HG02759 (cell line): ENCODE measurements around the gene EXOC4.
"Not testable (repeated sequence)": the region's sequence is repeated elsewhere in the genome, so short reads cannot be mapped to it uniquely, and the experiment has no call there.

ENCODE experiments used
- ATAC-seq: cut with Tn5 transposase; IDR thresholded peaks from one replicate; pipeline ENCODE4 v1.9.1; 2021; ENCODE audit warnings: mild to moderate bottlenecking, moderate library complexity; ENCODE audit not compliant: unreplicated experiment

The EXOC4 gene

DNA sequence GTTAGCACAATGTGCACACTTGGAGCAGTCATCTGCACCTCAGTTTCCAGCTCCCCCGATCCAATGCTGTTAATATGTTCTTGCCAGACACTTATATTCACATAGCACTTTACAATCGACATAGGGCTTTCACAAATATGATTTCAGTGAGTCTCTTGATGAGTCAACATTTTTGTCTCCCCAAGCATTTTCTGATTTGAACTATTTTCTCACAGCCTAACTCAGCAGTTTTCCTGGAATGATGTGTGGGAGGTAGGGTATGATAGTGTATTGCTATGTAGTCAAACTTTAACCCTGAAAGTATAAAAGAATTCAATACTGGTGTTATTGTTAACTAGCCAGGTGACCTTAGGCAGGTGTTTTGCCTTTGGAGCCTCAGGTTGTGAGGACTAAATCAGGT lies 791.8 kb downstream of the EXOC4 start:
- no peak for ATAC-seq

DNA sequence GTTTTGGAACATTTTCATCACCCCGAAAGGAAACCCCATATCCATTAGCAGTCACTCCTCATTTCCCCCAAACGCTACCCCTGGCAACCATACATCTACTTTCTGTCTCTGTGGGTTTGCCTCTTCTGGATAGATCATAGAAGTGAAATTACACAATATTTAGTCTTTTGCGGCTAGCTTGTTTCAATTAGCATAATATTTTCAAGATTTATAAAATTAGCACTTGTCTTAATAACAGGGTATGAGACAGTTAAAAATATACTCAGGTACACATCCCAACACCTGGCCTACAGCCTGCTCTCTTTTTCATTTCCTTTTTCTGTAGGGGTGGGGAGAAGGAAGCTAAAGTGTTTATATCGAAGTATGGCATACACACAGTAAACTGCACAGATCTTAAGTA lies 792.8 kb downstream of the EXOC4 start:
- no peak for ATAC-seq

DNA sequence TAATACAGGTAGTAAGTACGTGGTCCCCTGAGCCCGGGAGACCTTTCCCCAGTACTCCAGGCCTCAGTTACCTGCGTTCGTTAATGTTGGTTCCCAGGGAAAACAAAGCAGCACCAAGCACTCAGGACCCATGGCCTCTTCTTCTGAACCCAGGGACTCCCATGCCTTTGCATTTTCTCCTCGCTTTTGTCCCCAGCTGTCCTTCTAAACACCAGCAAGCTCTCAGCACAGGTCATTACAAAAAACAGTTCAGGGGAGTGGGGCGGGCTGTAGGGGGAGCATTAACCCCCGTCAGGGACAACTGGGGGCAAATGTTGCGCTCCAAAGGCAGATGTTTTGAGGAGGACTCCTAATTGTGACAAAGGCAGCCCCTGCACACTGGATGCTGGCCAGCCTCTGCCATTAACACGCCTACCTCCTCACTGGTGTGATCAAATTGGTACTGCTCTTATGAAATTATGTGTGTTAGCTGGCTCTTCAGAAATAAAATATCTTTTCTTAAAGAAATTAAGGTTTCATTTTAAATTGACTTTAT lies 793.8 kb downstream of the EXOC4 start:
- ATAC-seq, result no peak

DNA sequence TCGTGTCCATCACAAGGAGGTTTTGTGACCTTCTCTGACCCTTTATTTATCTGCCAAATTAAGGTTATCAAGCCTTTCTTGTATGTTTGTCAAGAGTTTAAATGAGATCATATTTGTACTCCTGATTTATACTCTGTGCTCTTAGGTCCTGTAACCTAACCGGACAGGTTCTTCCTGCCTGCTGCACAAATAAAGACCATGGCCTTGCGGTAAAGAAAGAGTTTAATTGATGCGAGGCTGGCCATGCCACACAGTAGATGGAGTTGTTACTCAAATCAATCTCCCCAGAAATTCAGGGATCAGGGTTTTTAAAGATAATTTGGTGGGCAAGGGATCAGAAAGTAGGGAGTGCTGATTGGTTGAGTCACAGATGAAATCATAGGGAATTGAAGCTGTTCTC lies 794.8 kb downstream of the EXOC4 start:
- no peak for ATAC-seq

DNA sequence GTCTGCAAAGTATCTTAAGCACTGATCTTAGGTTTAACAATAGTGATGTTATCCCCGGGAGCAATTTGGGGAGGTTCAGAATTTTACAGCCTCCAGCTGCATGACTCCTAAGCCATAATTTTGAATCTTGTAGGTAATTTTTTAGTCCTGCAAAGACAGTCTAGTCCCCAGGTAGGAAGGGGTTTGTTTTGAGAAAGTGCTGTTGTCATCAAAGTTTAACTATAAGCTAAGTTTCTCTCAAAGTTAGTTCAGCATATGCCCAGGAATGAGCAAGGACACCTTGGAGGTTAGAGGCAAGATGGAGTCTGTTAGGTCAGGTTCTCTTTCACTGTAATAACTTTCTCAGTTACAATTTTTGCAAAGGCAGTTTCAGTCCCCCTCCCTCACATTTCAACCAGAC lies 795.3 kb downstream of the EXOC4 start:
- no peak for ATAC-seq

DNA sequence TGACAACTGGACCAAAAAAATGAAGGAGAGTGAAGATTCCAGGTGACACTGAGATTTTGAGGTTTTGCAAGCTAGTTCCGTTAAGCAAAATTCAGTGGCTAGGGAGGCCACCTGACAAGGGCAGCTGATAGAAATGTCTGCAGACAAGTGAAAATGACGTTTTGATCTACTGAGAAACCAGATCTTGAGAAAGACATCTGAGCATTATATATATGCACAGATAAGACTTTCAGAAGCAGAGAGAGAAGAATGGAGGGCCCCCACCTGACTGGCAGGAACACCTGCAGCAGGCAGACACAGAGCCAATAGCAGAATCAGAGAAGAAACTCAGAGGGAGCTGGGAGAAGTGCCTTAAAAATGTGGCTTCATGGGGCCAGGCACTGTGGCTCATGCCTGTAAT lies 798.1 kb downstream of the EXOC4 start:
- ATAC-seq, result no peak

DNA sequence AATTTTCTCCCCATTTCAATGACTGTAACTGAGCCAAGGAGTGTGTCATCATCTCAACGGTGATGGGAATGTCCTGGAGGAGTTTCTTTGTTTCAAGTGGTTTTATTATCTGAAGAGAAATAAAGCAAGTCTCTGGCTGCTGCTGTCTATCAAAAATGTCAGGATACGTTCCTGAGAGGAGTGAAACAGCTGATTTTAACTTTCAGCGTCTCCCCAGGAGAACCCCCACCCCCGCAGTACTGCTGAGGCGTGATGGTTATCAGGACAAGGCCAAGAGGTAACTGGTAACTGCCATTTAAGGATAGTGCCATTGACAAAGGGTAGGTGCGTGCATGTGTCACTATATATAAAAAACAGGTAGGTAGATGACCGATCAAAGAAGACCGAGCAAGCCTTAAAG lies 803.9 kb downstream of the EXOC4 start:
- no peak for ATAC-seq

DNA sequence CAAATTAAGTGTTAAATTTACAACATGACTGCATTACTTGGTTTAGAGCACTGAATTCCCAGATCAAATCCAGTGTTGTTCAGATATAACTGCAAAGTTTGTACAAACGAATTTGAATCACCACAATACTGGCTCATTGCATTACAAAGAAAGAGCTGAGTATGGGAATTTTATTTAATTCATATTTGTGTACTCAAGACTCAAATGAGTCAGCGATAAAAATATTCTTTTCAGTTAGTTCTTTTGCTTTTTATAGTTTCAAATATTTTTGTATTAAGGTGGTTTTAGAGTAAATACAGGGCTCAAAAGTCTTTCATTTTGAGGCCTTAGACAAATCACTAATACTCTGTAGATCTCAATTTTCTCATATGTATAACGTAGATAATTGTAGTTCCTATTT lies 805.6 kb downstream of the EXOC4 start:
- ATAC-seq, result no peak

DNA sequence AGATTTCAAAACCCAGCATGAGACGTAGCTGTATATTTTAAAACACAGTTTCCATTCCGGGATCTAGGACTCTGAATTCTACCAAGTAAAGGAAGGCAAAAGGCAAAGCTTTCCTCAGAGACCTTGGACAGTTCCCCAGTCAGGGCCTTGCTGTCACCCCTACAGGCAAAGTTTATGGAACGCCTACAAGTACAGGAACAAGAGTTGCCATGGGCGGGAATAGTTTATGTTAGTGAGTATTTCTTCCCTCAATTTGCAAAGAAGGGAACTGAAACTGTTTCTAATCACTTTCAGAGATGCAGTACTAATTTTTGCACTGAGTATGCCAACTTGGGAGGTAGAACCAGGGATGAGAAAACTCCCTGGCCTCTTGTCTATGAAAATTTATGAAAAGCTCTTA lies 806.1 kb downstream of the EXOC4 start:
- no peak for ATAC-seq

DNA sequence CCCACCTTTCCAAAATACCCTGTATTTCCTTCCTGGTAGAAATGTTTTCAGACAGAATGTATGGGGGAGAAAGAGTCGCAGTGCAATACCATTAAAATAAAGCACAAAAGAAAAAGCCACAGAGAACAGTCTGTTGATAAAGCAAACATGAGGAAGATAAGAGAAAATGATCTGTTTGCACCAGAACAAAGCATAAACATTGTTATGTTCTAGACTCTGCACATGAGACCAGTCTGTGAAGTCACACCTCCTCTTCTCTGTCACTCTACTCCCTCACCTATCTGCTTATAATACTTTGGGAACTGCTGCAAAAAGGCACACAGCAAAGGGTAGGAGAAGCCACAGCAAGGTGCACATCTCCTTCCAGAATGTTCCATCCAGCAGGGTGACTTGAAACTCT lies 807.0 kb downstream of the EXOC4 start:
- ATAC-seq, result no peak

DNA sequence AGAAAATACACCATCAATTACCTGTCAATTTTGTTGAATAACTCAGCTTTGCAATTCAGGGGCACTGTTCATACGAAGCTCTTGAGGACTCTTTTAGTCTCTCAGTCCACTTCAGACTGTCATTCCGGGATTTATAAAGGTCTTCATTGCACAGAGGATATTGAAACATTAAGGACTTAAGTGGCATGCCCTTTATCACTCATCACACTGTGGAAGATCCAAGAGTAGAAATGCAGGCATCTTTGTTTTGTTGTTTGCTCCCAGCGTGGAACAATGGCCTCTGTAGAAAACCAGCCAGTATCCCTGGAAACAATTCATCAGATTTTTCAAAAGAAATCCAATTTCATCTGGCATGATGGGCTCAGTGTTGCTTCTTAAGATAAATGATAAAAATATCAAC lies 808.0 kb downstream of the EXOC4 start:
- no peak for ATAC-seq

DNA sequence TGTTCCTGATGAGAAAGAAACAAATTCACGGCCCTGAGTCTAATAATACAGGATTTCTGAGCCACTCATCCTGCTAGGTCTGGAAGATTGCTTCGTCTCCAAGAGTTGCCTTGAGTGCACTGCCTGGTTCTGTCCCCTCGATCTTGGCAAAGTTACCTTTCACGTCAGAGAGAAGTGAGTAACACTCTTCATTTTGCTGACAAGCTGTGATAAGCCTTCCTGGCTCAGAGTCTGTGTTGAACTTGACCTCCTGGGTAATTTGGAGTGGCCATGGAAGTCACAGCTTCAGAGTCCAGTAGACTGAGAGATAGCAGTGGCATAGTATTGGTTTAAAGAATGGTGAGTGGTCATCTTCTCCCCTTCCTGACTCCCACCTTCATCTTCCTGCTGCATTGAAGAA lies 809.6 kb downstream of the EXOC4 start:
- ATAC-seq, result no peak

DNA sequence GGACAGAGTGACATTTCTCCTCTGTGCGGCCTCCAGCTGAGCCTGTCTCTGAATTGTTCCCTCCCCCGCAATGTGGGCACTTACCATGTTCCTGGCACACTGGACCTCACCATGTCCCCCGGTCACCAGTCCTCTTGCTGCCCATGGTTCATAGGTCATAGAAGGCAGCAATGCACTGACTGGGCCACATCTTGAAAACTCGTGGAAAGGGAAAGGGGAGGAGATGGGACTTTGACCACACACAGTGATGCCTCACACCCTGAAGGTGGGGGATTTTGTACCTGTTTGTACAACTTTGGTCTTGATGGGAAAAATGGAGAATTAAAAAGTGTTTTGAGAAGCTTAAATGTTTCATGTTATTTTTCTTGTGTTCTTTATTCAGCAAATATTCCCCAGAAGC lies 812.5 kb downstream of the EXOC4 start:
- ATAC-seq, result no peak

DNA sequence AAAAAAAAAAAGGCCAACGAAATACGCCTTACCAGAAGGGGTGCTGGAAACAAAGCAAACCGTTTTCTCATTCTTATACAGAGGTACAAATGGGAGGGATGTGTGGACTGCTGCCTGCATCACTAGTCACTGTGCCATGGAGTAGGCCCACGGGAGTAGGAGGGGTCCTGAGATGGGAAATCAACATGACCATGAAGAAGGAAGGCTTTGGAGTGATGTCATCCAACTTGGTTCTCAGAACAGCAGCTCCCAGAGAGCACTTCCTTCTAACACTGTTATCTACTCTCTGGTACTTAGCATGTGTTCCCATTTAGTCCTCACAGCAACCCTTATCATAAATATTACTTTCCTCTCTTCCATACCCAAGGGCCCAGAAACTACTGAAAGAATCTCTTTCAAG lies 814.3 kb downstream of the EXOC4 start:
- ATAC-seq, result no peak

DNA sequence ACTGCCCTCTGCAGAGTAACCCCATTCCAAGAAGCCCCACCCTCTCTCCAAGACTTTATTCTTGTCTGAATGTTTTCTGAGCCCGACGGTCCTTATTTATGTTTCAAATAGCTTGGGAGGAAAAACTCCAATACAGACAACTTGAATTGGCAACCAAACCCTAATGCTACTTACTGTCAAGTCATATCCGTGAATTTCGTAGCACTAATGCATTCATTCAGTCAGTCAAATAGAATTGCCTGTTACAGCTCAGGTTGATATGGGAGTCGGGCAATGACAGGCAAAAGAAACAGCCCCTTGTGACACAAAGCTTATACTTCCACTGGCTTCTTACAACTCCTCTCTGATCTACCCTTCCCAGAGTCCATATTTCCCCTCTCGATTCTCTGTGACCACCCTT lies 815.8 kb downstream of the EXOC4 start:
- no peak for ATAC-seq

DNA sequence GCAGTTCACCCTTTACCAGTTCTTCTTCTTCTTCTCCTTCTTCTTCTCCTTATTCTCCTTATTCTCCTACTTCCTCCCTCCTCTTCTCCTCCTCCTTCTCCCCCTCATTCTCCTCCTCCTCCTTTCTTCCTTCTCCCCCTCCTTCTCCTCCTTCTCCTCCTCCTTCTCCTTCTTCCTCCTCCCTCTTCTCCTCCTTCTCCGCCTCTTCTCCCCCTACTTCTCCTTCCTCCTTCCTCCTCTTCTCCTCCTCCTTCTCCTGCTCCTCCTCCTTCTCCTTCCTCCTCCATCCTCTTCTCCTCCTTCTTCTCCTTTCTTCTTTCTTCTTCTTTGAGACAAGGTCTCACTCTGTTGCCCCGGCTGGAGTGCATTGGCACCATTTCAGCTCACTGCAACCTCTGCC lies 816.3 kb downstream of the EXOC4 start:
- no peak for ATAC-seq

DNA sequence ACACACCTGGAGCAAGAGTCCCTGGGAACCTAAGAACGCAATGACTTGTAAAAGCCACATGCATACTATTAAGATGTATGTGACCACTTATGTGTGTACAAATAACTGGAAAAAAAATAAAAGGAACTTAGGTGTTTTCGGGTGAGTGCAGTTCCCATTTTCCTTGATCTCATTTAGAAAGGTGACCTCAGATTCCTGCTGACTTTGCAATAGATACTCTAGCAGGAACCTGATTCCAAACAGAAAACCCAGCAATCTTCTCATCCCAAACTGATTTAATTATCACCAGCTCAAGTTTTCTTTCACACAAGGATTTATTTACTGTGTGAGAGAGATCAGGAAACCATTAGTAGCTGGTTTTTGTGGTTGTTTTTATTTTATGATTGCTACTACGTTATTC lies 817.8 kb downstream of the EXOC4 start:
- no peak for ATAC-seq

DNA sequence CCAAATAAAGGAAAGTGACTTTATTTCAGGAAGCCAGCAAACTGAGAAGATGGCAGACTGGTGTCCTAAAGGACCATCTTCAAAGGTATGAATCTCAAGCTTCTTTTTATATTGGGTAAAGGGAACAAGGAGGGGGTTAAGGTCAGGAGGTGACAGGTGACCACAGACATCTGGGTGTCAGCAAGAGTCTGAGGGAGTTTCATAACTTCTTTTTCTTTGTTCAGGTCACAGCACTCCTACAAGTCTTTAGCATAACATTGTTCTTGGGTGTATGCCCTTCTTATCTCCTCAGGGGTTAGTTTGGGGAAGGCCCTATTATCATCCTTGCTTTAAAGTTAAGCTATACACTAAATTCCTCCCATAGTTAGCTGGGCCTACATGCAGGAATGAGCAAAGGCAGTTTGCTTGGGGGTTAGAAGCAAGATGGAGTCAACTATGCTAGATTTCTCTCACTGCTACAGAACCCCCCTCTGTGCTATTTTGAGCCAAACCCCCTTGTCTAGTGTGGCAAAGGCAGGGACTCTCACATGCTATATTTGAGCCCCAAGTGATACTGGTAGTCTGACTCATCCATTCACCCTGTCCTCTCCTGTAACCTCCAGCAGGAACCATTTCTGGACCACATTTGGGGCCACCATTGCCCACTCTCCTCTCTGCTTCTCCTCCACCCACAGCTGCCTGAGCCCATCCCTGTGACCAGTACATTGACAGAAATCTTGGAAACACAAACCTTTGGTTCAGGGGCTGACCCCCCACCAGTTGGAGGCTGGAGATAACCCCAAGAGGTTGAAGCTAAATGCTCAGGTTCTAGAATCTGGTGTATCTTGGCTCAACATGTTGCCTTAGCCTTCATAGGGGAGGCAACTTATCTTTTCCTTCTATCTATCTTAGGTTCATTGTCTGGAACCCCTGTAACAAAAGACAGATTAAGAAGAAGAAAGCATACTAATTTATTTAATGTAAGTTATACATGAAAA lies 818.8 kb downstream of the EXOC4 start:
- peak; percentile 93 for ATAC-seq

DNA sequence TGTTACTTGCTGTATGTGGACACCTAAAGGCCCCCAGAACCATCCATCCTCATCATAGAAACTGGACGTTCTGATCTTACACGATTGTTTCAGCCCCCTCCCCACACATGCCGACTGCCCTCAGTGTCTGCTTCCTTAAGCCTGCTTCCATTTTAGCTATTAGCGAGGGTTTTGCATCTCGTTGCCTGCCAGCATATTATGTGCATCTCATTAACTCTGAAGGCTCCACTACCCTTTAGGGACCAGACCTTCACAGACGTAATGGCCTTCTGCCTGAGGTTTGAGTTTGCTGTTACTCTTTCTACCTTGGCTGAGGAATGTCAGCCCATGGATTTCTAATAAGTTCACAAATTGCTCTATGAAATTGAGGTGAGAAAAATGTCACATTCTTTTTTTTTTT lies 820.4 kb downstream of the EXOC4 start:
- ATAC-seq, result no peak

DNA sequence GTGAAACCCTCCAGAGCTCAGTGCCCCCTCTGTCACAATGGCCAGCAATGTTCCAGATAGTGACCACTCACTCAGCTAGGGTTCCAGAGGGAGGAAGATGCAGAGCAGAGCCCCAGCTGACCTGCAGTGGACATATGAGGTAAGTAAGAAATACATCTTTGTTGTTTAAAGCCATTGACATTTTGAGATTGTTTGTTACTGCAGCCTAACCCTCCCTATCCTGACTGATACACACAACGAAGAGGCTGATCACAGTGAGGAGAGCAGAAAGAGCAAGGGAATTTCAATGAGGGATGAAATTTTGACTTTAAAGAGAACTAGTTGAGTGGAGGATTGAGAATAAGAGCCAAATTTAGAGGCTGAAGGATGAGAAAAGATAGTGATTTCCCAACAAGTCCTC lies 822.9 kb downstream of the EXOC4 start:
- no peak for ATAC-seq

DNA sequence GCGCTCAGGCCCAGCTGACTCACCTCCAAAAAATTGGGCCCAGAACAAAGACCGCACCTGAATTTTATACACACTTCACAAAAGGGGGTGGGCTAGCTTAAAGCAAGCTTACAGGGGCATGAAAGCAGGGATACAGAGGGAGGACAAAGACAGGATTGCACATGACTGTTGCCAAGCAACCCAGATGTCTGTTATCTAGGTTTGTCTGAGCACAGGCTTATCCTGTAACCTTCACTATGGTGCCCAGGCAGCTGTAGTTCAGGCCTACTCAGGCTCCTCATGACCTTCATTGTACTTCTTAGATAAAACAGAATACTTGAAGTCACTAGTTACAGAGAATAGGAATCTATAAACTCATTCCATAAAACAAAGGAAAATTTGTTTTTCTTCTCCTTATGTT lies 824.7 kb downstream of the EXOC4 start:
- not testable (repeated sequence) for ATAC-seq

DNA sequence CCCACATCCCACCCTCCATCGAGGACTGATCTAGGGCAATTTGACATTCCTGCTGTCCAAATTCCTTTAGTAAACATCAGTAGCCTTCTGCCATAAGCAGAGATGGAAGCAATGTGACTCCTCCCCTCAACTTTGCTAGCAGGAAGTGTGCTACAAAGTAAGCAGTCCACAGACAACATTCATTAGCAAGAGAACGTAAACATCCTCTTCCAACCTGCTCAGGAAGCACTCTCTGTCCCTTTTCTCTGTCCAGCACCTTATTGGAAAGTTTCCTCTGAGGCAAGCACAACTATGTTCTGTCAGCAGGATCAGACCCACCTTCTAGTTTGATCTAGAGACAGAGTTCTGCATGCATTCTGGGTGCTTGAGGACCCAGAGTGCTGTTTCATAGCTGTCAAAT lies 826.1 kb downstream of the EXOC4 start:
- ATAC-seq, result no peak

DNA sequence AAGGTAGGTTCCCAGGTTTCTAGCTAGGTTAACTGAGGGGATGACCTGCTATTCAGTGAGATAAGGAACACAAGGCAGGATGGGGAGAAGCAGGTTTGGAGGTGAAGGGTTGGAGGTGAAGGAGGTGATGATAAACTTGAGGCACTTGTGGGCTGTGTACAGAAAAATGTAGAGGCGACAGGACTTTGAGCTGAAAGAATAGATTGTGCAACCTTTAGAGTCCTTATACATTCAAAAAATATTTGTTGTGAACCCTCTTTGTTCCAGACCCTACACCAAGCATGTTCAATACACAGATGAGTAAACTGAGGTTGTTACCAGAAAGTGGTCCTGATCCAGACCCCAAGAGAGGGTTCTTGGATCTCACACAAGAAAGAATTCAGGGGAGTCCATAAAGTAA lies 828.8 kb downstream of the EXOC4 start:
- ATAC-seq, result no peak
